Measurements from ENCODE around the gene AGK.
"Not testable (repeated sequence)": the region's sequence is repeated elsewhere in the genome, so short reads cannot be mapped to it uniquely, and the experiment has no call there.

AGK gene

GRCh38 chr7:141544831-141545230, 6.4 kb upstream of the AGK start:
- DNase-seq (ENCODE audit: insufficient read length, low spot score) = no peak
- no peak for FAIRE-seq
- TF ChIP-seq POU2F2 (IDR thresholded peaks at IDR 0.05; ENCODE audit: low read depth, low read length) (no peak), PAX5 (IDR thresholded peaks at IDR 0.05; ENCODE audit: insufficient read depth, low read length, severe bottlenecking) (no peak), TAF1 (IDR thresholded peaks at IDR 0.05; ENCODE audit: low read depth, low read length) (no peak), POLR2AphosphoS5 (IDR thresholded peaks at IDR 0.05; ENCODE audit: low read depth, low read length) (no peak)

GRCh38 chr7:141549582-141549981, 1.6 kb upstream of the AGK start:
- TF ChIP-seq TAF1 (IDR thresholded peaks at IDR 0.05; ENCODE audit: low read depth, low read length) = no peak
- peak; percentile 84 for TF ChIP-seq SPI1 (IDR thresholded peaks at IDR 0.05; ENCODE audit: low read depth, low read length)
- no peak for DNase-seq (ENCODE audit: insufficient read length, low spot score)
- no peak for FAIRE-seq

- DNase-seq (ENCODE audit: insufficient read length, low spot score) = peak; percentile 15
- TF ChIP-seq TAF1 (IDR thresholded peaks at IDR 0.05; ENCODE audit: low read depth, low read length) (no peak), PAX5 (IDR thresholded peaks at IDR 0.05; ENCODE audit: insufficient read depth, low read length, severe bottlenecking) (no peak), POU2F2 (IDR thresholded peaks at IDR 0.05; ENCODE audit: low read depth, low read length) (no peak), POLR2AphosphoS5 (IDR thresholded peaks at IDR 0.05; ENCODE audit: low read depth, low read length) (no peak), POLR2A (IDR thresholded peaks at IDR 0.05; ENCODE audit: low read depth, low read length) (no peak), SPI1 (IDR thresholded peaks at IDR 0.05; ENCODE audit: low read depth, low read length) (no peak)
- no peak for FAIRE-seq
These were observed 670 bp upstream of the AGK start for GRCh38 chr7:141550386-141551093.

- FAIRE-seq (peak; percentile 13), DNase-seq (ENCODE audit: insufficient read length, low spot score) (no peak)
- TF ChIP-seq POLR2A (IDR thresholded peaks at IDR 0.05; ENCODE audit: low read depth, low read length) = no peak
- TF ChIP-seq SPI1 (IDR thresholded peaks at IDR 0.05; ENCODE audit: low read depth, low read length) = no peak
- no peak for TF ChIP-seq TAF1 (IDR thresholded peaks at IDR 0.05; ENCODE audit: low read depth, low read length)
- TF ChIP-seq POLR2AphosphoS5 (IDR thresholded peaks at IDR 0.05; ENCODE audit: low read depth, low read length) = no peak
- no peak for TF ChIP-seq PAX5 (IDR thresholded peaks at IDR 0.05; ENCODE audit: insufficient read depth, low read length, severe bottlenecking)
- TF ChIP-seq POU2F2 (IDR thresholded peaks at IDR 0.05; ENCODE audit: low read depth, low read length) = no peak
These were observed 572 bp downstream of the AGK start for GRCh38 chr7:141551782-141552181.

GRCh38 chr7:141557360-141557759, 6.2 kb downstream of the AGK start:
- FAIRE-seq (no peak), DNase-seq (ENCODE audit: insufficient read length, low spot score) (no peak)

GRCh38 chr7:141557831-141558531, 6.8 kb downstream of the AGK start:
- not testable (repeated sequence) for DNase-seq (ENCODE audit: insufficient read length, low spot score); FAIRE-seq

More at GRCh38 chr7:141557360-141557759, 6.2 kb downstream of the AGK start:
- peak; percentile 53 for TF ChIP-seq SPI1 (IDR thresholded peaks at IDR 0.05; ENCODE audit: low read depth, low read length)
- no peak for TF ChIP-seq TAF1 (IDR thresholded peaks at IDR 0.05; ENCODE audit: low read depth, low read length)
- no peak for TF ChIP-seq POU2F2 (IDR thresholded peaks at IDR 0.05; ENCODE audit: low read depth, low read length)

GRCh38 chr7:141558544-141559183, 7.5 kb downstream of the AGK start:
- FAIRE-seq = no peak
- TF ChIP-seq POLR2A (IDR thresholded peaks at IDR 0.05; ENCODE audit: low read depth, low read length) (no peak), PAX5 (IDR thresholded peaks at IDR 0.05; ENCODE audit: insufficient read depth, low read length, severe bottlenecking) (no peak), SPI1 (IDR thresholded peaks at IDR 0.05; ENCODE audit: low read depth, low read length) (no peak), POU2F2 (IDR thresholded peaks at IDR 0.05; ENCODE audit: low read depth, low read length) (no peak; the same call in 1 of the 2 replicates), TAF1 (IDR thresholded peaks at IDR 0.05; ENCODE audit: low read depth, low read length) (no peak), POLR2AphosphoS5 (IDR thresholded peaks at IDR 0.05; ENCODE audit: low read depth, low read length) (no peak)
- no peak for DNase-seq (ENCODE audit: insufficient read length, low spot score)

- DNase-seq (ENCODE audit: insufficient read length, low spot score) (no peak), FAIRE-seq (no peak)
- TF ChIP-seq POLR2AphosphoS5 (IDR thresholded peaks at IDR 0.05; ENCODE audit: low read depth, low read length) = no peak
- no peak for TF ChIP-seq POU2F2 (IDR thresholded peaks at IDR 0.05; ENCODE audit: low read depth, low read length)
- TF ChIP-seq SPI1 (IDR thresholded peaks at IDR 0.05; ENCODE audit: low read depth, low read length) = no peak
These were observed 8.8 kb downstream of the AGK start for GRCh38 chr7:141559961-141560360.

GRCh38 chr7:141562036-141562435, 10.8 kb downstream of the AGK start:
- DNase-seq (ENCODE audit: insufficient read length, low spot score) = no peak
- TF ChIP-seq POU2F2 (IDR thresholded peaks at IDR 0.05; ENCODE audit: low read depth, low read length) (no peak), POLR2AphosphoS5 (IDR thresholded peaks at IDR 0.05; ENCODE audit: low read depth, low read length) (no peak), TAF1 (IDR thresholded peaks at IDR 0.05; ENCODE audit: low read depth, low read length) (no peak), PAX5 (IDR thresholded peaks at IDR 0.05; ENCODE audit: insufficient read depth, low read length, severe bottlenecking) (no peak), SPI1 (IDR thresholded peaks at IDR 0.05; ENCODE audit: low read depth, low read length) (no peak), POLR2A (IDR thresholded peaks at IDR 0.05; ENCODE audit: low read depth, low read length) (no peak)
- no peak for FAIRE-seq

- DNase-seq (ENCODE audit: insufficient read length, low spot score) (no peak), FAIRE-seq (no peak)
- TF ChIP-seq POLR2AphosphoS5 (IDR thresholded peaks at IDR 0.05; ENCODE audit: low read depth, low read length) = no peak
- TF ChIP-seq POU2F2 (IDR thresholded peaks at IDR 0.05; ENCODE audit: low read depth, low read length) = no peak
- TF ChIP-seq TAF1 (IDR thresholded peaks at IDR 0.05; ENCODE audit: low read depth, low read length) = no peak
- no peak for TF ChIP-seq POLR2A (IDR thresholded peaks at IDR 0.05; ENCODE audit: low read depth, low read length)
- no peak for TF ChIP-seq PAX5 (IDR thresholded peaks at IDR 0.05; ENCODE audit: insufficient read depth, low read length, severe bottlenecking)
- TF ChIP-seq SPI1 (IDR thresholded peaks at IDR 0.05; ENCODE audit: low read depth, low read length) = no peak
These were observed 11.3 kb downstream of the AGK start for GRCh38 chr7:141562543-141562942.

Measured in GM12891 (cell line).